HG02938 (cell line): ENCODE results near the gene HP1BP3.
"Not testable (repeated sequence)": the region's sequence is repeated elsewhere in the genome, so short reads cannot be mapped to it uniquely, and the experiment has no call there.

Source experiments
- ATAC-seq: cut with Tn5 transposase; IDR thresholded peaks from one replicate; pipeline ENCODE4 v1.9.1; 2021; ENCODE audit warnings: mild to moderate bottlenecking, moderate library complexity; ENCODE audit not compliant: unreplicated experiment

Gene HP1BP3

GRCh38 chr1:20787029-20787839 is at the start of gene HP1BP3:
Gene HP1BP3 (minus strand): TSS chr1:20787307. CDS start chr1:20780440, 6,867 bp downstream.
- ATAC-seq = peak; percentile 34

- ATAC-seq = no peak
Measured at GRCh38 chr1:20836230-20836629, 49.1 kb upstream of the HP1BP3 start.

- no peak for ATAC-seq
Measured at GRCh38 chr1:20834780-20835179, 47.7 kb upstream of the HP1BP3 start.

GRCh38 chr1:20834192-20834591 is 47.1 kb upstream of the HP1BP3 start:
- no peak for ATAC-seq

- no peak for ATAC-seq
Measured at GRCh38 chr1:20830378-20830777, 43.3 kb upstream of the HP1BP3 start.

- ATAC-seq = no peak
Measured at GRCh38 chr1:20829946-20830345, 42.8 kb upstream of the HP1BP3 start.

GRCh38 chr1:20829531-20829930 is 42.4 kb upstream of the HP1BP3 start:
- no peak for ATAC-seq

GRCh38 chr1:20823845-20824244 is 36.7 kb upstream of the HP1BP3 start:
- no peak for ATAC-seq

- no peak for ATAC-seq
Measured at GRCh38 chr1:20821466-20821865, 34.4 kb upstream of the HP1BP3 start.

- no peak for ATAC-seq
Measured at GRCh38 chr1:20819818-20820217, 32.7 kb upstream of the HP1BP3 start.

- ATAC-seq = no peak
Measured at GRCh38 chr1:20814534-20814871, 27.4 kb upstream of the HP1BP3 start.

GRCh38 chr1:20811916-20812315 is 24.8 kb upstream of the HP1BP3 start:
- no peak for ATAC-seq

- ATAC-seq = no peak
Measured at GRCh38 chr1:20793236-20793635, 6.1 kb upstream of the HP1BP3 start.

GRCh38 chr1:20792196-20792595 is 5.1 kb upstream of the HP1BP3 start:
- no peak for ATAC-seq

GRCh38 chr1:20790785-20791184 is 3.7 kb upstream of the HP1BP3 start:
- no peak for ATAC-seq

- ATAC-seq = not testable (repeated sequence)
Measured at GRCh38 chr1:20789598-20789997, 2.5 kb upstream of the HP1BP3 start.

GRCh38 chr1:20787840-20788795 is 1.0 kb upstream of the HP1BP3 start:
- no peak for ATAC-seq

GRCh38 chr1:20786253-20787028 is 666 bp downstream of the HP1BP3 start:
- ATAC-seq = peak; percentile 75

GRCh38 chr1:20785907-20786252 is 1.2 kb downstream of the HP1BP3 start:
- ATAC-seq = no peak

- no peak for ATAC-seq
Measured at GRCh38 chr1:20775700-20776099, 11.4 kb downstream of the HP1BP3 start.

GRCh38 chr1:20771780-20772179 is 15.3 kb downstream of the HP1BP3 start:
- ATAC-seq = no peak
